Spleen (tissue), 11 donors: Measurements from ENCODE around the gene ALK. TPM values are rescaled to one million over a fixed set of nuclear protein-coding genes. Genes with fewer than 3 reads are reported as not detected.

Experiments used
- DNase-seq: peaks from one replicate; pipeline ENCODE4 v3.0.0-alpha.2; 2020
- H3K27ac ChIP-seq, 8 donors: fragments of 200-600 bp; sonication (generic) in 7 of 8; 1 replicate in 4 of 8; 2 replicates in 4 of 8; pipeline versions ENCODE4 v1.5.0 to v1.8.0; 2016 to 2021; ENCODE audit warnings: inconsistent platforms in 4 of 8, mild to moderate bottlenecking in 4 of 8, moderate library complexity in 1 of 8
- H3K27me3 ChIP-seq, 7 donors: fragments of 200-600 bp; sonication (generic) in 6 of 7; replicated peaks in 1 of 7; 1 replicate in 4 of 7; 2 replicates in 3 of 7; pipeline versions ENCODE4 v1.5.0 to v1.8.0; 2016 to 2021; ENCODE audit warnings: inconsistent platforms in 3 of 7, mild to moderate bottlenecking in 1 of 7
- H3K36me3 ChIP-seq, 6 donors: fragments of 200-600 bp; sonication (generic) in 5 of 6; 1 replicate in 4 of 6; 2 replicates in 2 of 6; pipeline versions ENCODE4 v1.5.0 to v1.8.0; 2016 to 2021; ENCODE audit warnings: inconsistent platforms in 2 of 6
- H3K4me1 ChIP-seq, 6 donors: fragments of 200-600 bp; sonication (generic) in 5 of 6; 1 replicate in 3 of 6; 2 replicates in 3 of 6; pipeline versions ENCODE4 v1.5.0 to v1.8.0; 2016 to 2021; ENCODE audit warnings: inconsistent platforms in 3 of 6
- H3K4me3 ChIP-seq, 8 donors: fragments of 200-600 bp; sonication (generic) in 7 of 8; 1 replicate in 4 of 8; 2 replicates in 4 of 8; pipeline versions ENCODE4 v1.5.0 to v1.8.0; 2016 to 2021; ENCODE audit warnings: inconsistent platforms in 4 of 8, mild to moderate bottlenecking in 4 of 8, moderate library complexity in 2 of 8
- H3K9me3 ChIP-seq, 8 donors: fragments of 200-600 bp; sonication (generic) in 7 of 8; 1 replicate in 4 of 8; 2 replicates in 4 of 8; pipeline versions ENCODE4 v1.5.0 to v1.8.0; 2016 to 2021; ENCODE audit warnings: inconsistent platforms in 4 of 8
- POLR2A ChIP-seq, 3 donors: fragments of 450-650 bp; IDR thresholded peaks; one replicate each; pipeline ENCODE4 v1.5.1; 2017; ENCODE audit warnings: antibody characterized with exemption in 3 of 3, mild to moderate bottlenecking in 1 of 3
- POLR2AphosphoS5 ChIP-seq, 3 donors: sonication (generic); formaldehyde crosslinking; IDR thresholded peaks; one replicate each; pipeline ENCODE4 v1.5.1; 2017; ENCODE audit warnings: antibody characterized with exemption in 3 of 3
- WGBS, 5 donors: extraction: QIAGEN DNeasy Blood & Tissue Kit in 3 of 5; methylation state at CpG; one replicate each; pipeline versions ENCODE4 v1.1.5 to v1.1.7; 2013 to 2018; 5-methylcytosine and 5-hydroxymethylcytosine counted together
- intact Hi-C: fragments of 100-400 bp; cut with DNase I; formaldehyde crosslinking; loops from one replicate; pipeline ENCODE4 v1.15.0; 2023; ENCODE audit warnings: low total_unique reads
- polyA plus RNA-seq, 3 donors: library from polyadenylated mRNA; stranded (reverse); fragments of 200-250 nt; gene quantifications; one replicate each; pipeline ENCODE4 v1.2.1, GENCODE V29; 2013
- total RNA-seq, 7 donors: library from RNA; depleted of rRNA in 3 of 7; stranded (reverse); fragments of >200 nt in 3 of 7; fragmentation: NEBNext Ultra II Directional in 4 of 7; extraction: Animal tissue kit (Norgen Biotek cat#: 25700) in 4 of 7; gene quantifications; one replicate each; pipeline versions ENCODE4 v1.1.0 to v1.2.1, GENCODE V29; 2016 to 2021
- TF ChIP-seq, protein P1 (sequence below), 11 experiments: fragments of 200-600 bp in 7 of 11; fragments of 450-650 bp in 4 of 11; sonication (generic) in 4 of 11; IDR thresholded peaks in 8 of 11; conservative IDR thresholded peaks in 3 of 11; 1 replicate in 7 of 11; 2 replicates in 4 of 11; pipeline versions ENCODE4 v1.4.0 to v1.8.0; 2016 to 2021; ENCODE audit warnings: antibody characterized with exemption in 11 of 11, inconsistent platforms in 4 of 11, mild to moderate bottlenecking in 1 of 11
- donor health status: healthy with polysubstance abuse.
- donor health status: DM: no; HTN: no; CAD: no; lungs with moderate emphysema.
- donor health status: DM: no; HTN: no; CAD: no.
- donor health status: Bipolar disorder and iron deficiency.
- donor health status: healthy.
- donor health status: DM: no; HTN: no; CAD: no.
- donor health status: DM: yes; HTN: yes; CAD: no.

The ALK gene
- total and polyA plus RNA-seq, 10 donors = 0.03 to 0.28 (median 0.06) TPM; not detected in 7

DNA sequence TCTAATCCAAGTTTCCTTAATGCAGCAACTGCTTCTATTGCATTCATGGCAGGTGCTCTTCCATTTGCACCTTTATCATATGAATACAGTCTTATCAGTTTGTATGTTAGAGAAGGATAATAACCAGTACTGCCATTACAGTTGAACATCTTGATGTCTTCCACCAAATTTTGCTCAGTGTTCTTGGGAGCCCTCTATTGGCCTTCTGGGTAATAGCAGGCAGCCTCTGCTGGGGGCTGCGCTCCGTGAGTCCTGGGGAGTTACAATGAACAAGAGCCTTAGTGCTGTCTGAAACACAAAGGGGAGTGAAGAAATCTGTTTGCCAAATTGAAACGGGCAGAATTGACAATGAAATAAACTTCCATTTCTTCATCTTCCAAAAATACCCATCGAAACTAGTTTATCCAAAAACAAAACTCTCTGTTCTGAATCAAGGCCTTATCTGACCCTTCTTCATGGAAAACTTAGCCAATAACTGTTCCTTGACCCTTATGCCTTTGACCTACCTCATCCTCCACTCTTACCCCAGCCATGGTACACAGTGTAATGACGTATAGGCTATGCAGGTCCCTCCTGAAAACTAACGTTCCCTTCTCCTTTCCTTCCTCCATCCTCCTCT, 79.9 kb downstream of the ALK start:
- intact Hi-C loops = no loop called here
- no peak for TF ChIP-seq POLR2AphosphoS5 (IDR thresholded peaks at IDR 0.05)
- TF ChIP-seq, protein P1, sequence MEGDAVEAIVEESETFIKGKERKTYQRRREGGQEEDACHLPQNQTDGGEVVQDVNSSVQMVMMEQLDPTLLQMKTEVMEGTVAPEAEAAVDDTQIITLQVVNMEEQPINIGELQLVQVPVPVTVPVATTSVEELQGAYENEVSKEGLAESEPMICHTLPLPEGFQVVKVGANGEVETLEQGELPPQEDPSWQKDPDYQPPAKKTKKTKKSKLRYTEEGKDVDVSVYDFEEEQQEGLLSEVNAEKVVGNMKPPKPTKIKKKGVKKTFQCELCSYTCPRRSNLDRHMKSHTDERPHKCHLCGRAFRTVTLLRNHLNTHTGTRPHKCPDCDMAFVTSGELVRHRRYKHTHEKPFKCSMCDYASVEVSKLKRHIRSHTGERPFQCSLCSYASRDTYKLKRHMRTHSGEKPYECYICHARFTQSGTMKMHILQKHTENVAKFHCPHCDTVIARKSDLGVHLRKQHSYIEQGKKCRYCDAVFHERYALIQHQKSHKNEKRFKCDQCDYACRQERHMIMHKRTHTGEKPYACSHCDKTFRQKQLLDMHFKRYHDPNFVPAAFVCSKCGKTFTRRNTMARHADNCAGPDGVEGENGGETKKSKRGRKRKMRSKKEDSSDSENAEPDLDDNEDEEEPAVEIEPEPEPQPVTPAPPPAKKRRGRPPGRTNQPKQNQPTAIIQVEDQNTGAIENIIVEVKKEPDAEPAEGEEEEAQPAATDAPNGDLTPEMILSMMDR (IDR thresholded peaks at IDR 0.05 in 8 of 11, conservative IDR thresholded peaks at IDR 0.05 in 3 of 11) = peak in 10 of 11 experiments; percentile 10 to 84 (median 74)
- Histone ChIP-seq H3K27me3 (peaks cover 0 to 18% (median 0%) of the 10 kb centered on the region in 7 donors), H3K4me1 (no peaks in the 10 kb centered on the region), H3K36me3 (no peaks in the 10 kb centered on the region), H3K4me3 (no peak overlapping the region), H3K9me3 (peaks cover 2 to 22% (median 17%) of the 10 kb centered on the region in 8 donors), H3K27ac (no peak overlapping the region)
- WGBS, 5 donors = 42 to 52% (median 47%) methylated on average over 6 of the region's 6 CpGs
- DNase-seq = no peak

DNA sequence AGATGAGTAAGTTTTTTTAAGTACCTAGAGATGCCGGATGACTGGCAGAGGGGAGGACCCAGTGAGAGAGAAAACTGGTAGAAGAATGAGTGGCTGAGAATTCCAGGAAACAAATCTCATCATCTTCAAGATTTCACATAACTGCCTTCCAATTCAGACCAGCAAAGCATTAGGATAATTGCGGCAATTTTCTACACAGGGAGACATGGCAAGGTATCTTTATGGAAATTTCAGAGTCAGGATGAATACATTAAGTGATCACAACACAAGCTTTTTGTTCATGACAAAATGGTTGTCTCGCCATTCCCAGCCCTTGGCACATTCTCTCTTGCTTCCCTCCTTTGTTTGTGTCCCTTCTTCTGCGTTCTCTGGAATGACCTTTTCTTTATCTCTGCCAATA, 82.1 kb downstream of the ALK start:
- no peak for DNase-seq
- no peak overlapping the region for H3K4me3 ChIP-seq
- H3K27ac ChIP-seq = no peak overlapping the region
- WGBS, 5 donors = 73 to 88% (median 85%) methylated on average over 4 of the region's 4 CpGs
- TF ChIP-seq POLR2A (IDR thresholded peaks at IDR 0.05) (no peak), POLR2AphosphoS5 (IDR thresholded peaks at IDR 0.05) (no peak)
- TF ChIP-seq, protein P1 (IDR thresholded peaks at IDR 0.05 in 8 of 11, conservative IDR thresholded peaks at IDR 0.05 in 3 of 11) = no peak
- no peaks in the 10 kb centered on the region for H3K4me1 ChIP-seq
- H3K9me3 ChIP-seq = peaks cover 2 to 31% (median 21%) of the 10 kb centered on the region in 8 donors
- H3K27me3 ChIP-seq = peaks cover 0 to 11% (median 0%) of the 10 kb centered on the region in 7 donors
- no peaks in the 10 kb centered on the region for H3K36me3 ChIP-seq
- intact Hi-C loops = loop anchor here (10.0 kb wide), 1 partner anchor 1015 kb away; no protein-coding TSS in a partner anchor

DNA sequence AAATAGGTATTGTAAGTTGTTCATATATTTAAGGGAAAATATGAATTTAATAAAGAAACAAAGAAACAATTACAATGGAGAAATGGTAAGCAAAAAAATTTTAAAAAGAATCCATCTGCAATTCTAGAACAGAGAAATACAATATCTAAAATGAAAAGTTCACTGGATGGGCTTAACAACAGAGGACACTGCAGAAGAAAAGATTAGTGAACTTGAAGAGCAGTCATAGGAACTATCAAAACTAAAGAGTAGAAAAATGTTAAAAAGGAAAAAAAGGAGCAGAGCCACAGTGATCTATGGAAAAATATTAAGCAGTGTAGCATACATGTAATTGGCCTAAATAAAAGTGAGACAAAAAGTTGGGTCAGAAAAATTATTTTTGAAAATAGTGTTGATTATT, 83.5 kb downstream of the ALK start:
- TF ChIP-seq, protein P1 (IDR thresholded peaks at IDR 0.05 in 8 of 11, conservative IDR thresholded peaks at IDR 0.05 in 3 of 11) = no peak
- no peak for TF ChIP-seq POLR2A (IDR thresholded peaks at IDR 0.05)
- intact Hi-C loops = loop anchor here (10.0 kb wide), 1 partner anchor 1013 kb away; no protein-coding TSS in a partner anchor
- Histone ChIP-seq H3K36me3 (no peaks in the 10 kb centered on the region), H3K4me3 (no peak overlapping the region), H3K4me1 (no peaks in the 10 kb centered on the region), H3K9me3 (peaks cover 2 to 31% (median 21%) of the 10 kb centered on the region in 8 donors), H3K27me3 (peaks cover 0 to 18% (median 0%) of the 10 kb centered on the region in 7 donors), H3K27ac (no peak overlapping the region)
- DNase-seq = no peak

DNA sequence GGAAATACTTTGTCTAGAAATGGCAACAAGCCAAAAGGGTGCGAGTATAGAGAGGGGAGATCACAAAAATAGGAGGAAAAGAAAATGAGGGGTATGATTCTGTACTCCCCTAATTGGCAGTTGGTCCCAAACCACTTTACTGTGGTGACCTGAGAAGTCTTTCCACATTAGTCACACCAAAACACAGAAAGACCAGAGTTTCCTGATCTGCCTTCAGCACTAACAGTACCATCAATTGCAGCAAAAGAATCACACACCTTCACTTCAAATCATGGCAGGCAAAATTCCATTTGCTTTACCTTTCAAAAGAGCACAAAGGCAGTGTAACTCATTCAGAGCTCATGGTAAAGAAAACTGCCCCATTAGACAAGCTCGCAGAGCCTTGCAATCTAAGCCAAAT, 86.8 kb downstream of the ALK start:
- intact Hi-C loops = loop anchor here (10.0 kb wide), 1 partner anchor 1010 kb away; no protein-coding TSS in a partner anchor
- Histone ChIP-seq H3K4me3 (no peak overlapping the region), H3K9me3 (peaks cover 2 to 31% (median 21%) of the 10 kb centered on the region in 8 donors), H3K27ac (no peak overlapping the region), H3K4me1 (no peaks in the 10 kb centered on the region), H3K36me3 (no peaks in the 10 kb centered on the region), H3K27me3 (peaks cover 0 to 10% (median 0%) of the 10 kb centered on the region in 7 donors)
- no peak for DNase-seq
- TF ChIP-seq POLR2AphosphoS5 (IDR thresholded peaks at IDR 0.05) (no peak), POLR2A (IDR thresholded peaks at IDR 0.05) (no peak)
- TF ChIP-seq, protein P1 (IDR thresholded peaks at IDR 0.05 in 8 of 11, conservative IDR thresholded peaks at IDR 0.05 in 3 of 11) = no peak
- 60 to 72% (median 67%) methylated on average over 2 of the region's 2 CpGs for WGBS, 5 donors
